Ishikawa (cell line): Measurements from ENCODE around the gene RACGAP1.

Experiments used
- CEBPB ChIP-seq: IDR thresholded peaks from 2 replicates; pipeline ENCODE4 v1.6.1; 2012
- CREB1 ChIP-seq: IDR thresholded peaks from 2 replicates; pipeline ENCODE4 v1.6.1; 2012; ENCODE audit warnings: low read depth
- EGR1 ChIP-seq: IDR thresholded peaks from 2 replicates; pipeline ENCODE4 v1.6.1; 2012
- EP300 ChIP-seq: IDR thresholded peaks from 2 replicates; pipeline ENCODE4 v1.6.1; 2012; ENCODE audit warnings: borderline replicate concordance
- FOXM1 ChIP-seq: IDR thresholded peaks from 2 replicates; pipeline ENCODE4 v1.6.1; 2012; ENCODE audit warnings: low read depth, borderline replicate concordance
- MAX ChIP-seq: IDR thresholded peaks from 2 replicates; pipeline ENCODE4 v1.6.1; 2012
- NFIC ChIP-seq: IDR thresholded peaks from 2 replicates; pipeline ENCODE4 v1.6.1; 2012
- RAD21 ChIP-seq: IDR thresholded peaks from 2 replicates; pipeline ENCODE4 v1.6.1; 2012; ENCODE audit warnings: low read depth
- TAF1 ChIP-seq: IDR thresholded peaks from 2 replicates; pipeline ENCODE4 v1.6.1; 2012; ENCODE audit warnings: low read depth, mild to moderate bottlenecking
- TCF12 ChIP-seq: IDR thresholded peaks from 2 replicates; pipeline ENCODE4 v1.6.1; 2012; ENCODE audit warnings: low read depth
- TEAD4 ChIP-seq: IDR thresholded peaks from 2 replicates; pipeline ENCODE4 v1.6.1; 2012
- YY1 ChIP-seq: IDR thresholded peaks from 2 replicates; pipeline ENCODE4 v1.6.1; 2012; ENCODE audit warnings: low read depth
- ZBTB7A ChIP-seq: IDR thresholded peaks from 2 replicates; pipeline ENCODE4 v1.6.1; 2012; ENCODE audit warnings: low read depth
- TF ChIP-seq, protein P1 (sequence below): IDR thresholded peaks from 2 replicates; pipeline ENCODE4 v1.6.1; 2012; ENCODE audit warnings: low read depth, mild to moderate bottlenecking
- TF ChIP-seq, protein P2 (sequence below): IDR thresholded peaks from 2 replicates; pipeline ENCODE4 v1.6.1; 2012

Gene RACGAP1

DNA sequence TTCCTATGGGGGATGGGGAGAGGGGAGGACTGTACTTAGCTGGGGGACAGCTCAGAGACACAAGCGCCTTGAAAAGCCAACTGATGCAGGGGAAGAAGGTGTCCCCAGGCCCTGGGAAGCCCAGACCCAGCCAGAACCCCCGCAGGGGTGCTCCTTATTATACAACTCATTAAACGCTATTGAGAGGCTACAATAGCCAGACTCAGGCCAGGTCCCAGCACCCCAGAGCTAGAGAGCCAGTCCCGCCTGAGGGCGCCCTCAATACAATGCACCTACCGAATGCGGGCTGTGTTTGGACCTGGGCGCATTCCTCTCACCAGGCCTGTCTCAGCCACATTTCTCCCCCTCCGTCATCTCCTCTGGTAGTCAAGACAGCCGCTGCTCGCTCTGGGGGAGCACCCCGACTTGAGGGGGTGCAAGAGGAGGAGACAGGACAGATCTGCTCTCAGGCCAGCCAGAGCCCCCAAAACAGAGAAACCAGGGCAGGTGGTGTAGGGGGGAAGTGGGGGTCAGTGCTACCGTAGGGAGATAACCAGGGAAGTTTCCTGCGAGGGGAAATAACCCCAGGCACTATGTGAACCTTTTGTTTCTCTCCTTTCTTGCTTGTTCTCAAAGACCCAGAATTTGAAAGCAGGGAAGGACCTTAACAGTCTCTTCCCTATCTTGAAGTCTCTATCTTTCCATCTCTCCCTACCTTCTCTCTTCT, 26.0 kb upstream of the RACGAP1 start:
- no peak for TF ChIP-seq NFIC
- TF ChIP-seq YY1, result no peak
- TF ChIP-seq, protein P1, sequence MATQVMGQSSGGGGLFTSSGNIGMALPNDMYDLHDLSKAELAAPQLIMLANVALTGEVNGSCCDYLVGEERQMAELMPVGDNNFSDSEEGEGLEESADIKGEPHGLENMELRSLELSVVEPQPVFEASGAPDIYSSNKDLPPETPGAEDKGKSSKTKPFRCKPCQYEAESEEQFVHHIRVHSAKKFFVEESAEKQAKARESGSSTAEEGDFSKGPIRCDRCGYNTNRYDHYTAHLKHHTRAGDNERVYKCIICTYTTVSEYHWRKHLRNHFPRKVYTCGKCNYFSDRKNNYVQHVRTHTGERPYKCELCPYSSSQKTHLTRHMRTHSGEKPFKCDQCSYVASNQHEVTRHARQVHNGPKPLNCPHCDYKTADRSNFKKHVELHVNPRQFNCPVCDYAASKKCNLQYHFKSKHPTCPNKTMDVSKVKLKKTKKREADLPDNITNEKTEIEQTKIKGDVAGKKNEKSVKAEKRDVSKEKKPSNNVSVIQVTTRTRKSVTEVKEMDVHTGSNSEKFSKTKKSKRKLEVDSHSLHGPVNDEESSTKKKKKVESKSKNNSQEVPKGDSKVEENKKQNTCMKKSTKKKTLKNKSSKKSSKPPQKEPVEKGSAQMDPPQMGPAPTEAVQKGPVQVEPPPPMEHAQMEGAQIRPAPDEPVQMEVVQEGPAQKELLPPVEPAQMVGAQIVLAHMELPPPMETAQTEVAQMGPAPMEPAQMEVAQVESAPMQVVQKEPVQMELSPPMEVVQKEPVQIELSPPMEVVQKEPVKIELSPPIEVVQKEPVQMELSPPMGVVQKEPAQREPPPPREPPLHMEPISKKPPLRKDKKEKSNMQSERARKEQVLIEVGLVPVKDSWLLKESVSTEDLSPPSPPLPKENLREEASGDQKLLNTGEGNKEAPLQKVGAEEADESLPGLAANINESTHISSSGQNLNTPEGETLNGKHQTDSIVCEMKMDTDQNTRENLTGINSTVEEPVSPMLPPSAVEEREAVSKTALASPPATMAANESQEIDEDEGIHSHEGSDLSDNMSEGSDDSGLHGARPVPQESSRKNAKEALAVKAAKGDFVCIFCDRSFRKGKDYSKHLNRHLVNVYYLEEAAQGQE, result no peak
- no peak for TF ChIP-seq FOXM1

DNA sequence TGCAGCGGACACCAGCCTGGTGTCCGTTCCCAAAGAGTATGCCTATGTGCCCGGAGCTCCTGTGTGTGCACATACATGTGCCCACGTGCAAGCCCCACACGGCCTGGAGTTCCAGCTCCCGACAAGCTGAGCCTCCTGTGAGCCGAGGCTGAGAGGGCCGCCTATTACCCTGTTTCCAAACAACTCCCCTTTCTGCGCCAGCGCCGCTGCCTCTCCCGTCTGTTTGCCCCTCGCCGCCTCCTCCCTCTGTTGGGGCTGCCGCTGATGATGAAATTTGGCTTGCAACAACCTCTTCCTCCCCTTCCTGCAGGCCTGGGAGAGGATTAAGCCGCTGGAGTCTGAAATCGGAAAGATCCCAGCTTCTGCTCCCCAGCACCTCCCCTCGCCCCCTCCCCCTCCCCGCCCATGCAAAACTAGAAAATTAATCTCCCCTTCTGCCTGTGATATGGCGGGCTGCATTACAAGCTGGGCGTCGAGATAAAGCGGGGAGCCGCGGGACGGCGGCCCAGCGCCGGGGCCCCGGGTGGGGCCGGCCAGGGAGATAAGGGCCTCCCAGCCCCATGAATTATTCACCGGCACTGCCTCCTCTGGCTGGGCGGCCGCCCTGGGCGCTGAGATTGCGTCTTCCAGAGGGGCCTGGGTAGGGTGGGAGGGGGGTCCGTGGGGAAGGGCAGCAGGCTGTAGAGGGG, 25.3 kb upstream of the RACGAP1 start:
- TF ChIP-seq CEBPB (no peak), ZBTB7A (no peak), NFIC (no peak), TAF1 (no peak), TEAD4 (no peak), YY1 (no peak), RAD21 (no peak), EGR1 (no peak), CREB1 (no peak), FOXM1 (no peak), TCF12 (no peak)
- TF ChIP-seq, protein P2, sequence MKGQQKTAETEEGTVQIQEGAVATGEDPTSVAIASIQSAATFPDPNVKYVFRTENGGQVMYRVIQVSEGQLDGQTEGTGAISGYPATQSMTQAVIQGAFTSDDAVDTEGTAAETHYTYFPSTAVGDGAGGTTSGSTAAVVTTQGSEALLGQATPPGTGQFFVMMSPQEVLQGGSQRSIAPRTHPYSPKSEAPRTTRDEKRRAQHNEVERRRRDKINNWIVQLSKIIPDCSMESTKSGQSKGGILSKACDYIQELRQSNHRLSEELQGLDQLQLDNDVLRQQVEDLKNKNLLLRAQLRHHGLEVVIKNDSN, result no peak
- TF ChIP-seq, protein P1, result no peak

DNA sequence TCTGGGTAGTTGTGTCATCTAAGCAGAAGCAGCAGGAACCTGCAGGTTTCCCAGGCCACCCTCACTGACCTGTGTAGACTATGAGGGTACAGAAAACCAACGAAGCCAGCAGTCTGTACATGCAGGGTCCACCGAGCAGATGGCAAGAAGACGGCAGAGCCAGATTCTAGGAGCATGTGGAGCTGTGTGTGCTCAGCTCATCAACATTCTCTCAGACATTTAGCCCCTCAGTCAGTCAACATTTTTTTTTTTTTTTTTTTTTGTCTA, 24.8 kb upstream of the RACGAP1 start:
- TF ChIP-seq, protein P1, result no peak
- TF ChIP-seq, protein P2, result no peak
- TF ChIP-seq EP300 (no peak), FOXM1 (no peak), YY1 (no peak), TEAD4 (no peak), CREB1 (no peak), TAF1 (no peak), TCF12 (no peak), CEBPB (no peak), EGR1 (no peak), NFIC (no peak), ZBTB7A (no peak), MAX (no peak), RAD21 (no peak)

- TF ChIP-seq TAF1, result no peak
- no peak for TF ChIP-seq FOXM1
- TF ChIP-seq, protein P2, result no peak
- TF ChIP-seq MAX, result no peak
- no peak for TF ChIP-seq CREB1
- no peak for TF ChIP-seq TCF12
- no peak for TF ChIP-seq RAD21
- no peak for TF ChIP-seq CEBPB
- TF ChIP-seq, protein P1, result no peak
- no peak for TF ChIP-seq TEAD4
- no peak for TF ChIP-seq EGR1
Observed at GRCh38 chr12:50049254-50050118, 24.2 kb upstream of the RACGAP1 start.
